Measurements from ENCODE around the gene DLGAP1. TPM values are rescaled to one million over a fixed set of nuclear protein-coding genes. Genes with fewer than 3 reads are reported as not detected.

The DLGAP1 gene
- total RNA-seq, 1 experiment from 2014 or later: 27.5 TPM

DNA sequence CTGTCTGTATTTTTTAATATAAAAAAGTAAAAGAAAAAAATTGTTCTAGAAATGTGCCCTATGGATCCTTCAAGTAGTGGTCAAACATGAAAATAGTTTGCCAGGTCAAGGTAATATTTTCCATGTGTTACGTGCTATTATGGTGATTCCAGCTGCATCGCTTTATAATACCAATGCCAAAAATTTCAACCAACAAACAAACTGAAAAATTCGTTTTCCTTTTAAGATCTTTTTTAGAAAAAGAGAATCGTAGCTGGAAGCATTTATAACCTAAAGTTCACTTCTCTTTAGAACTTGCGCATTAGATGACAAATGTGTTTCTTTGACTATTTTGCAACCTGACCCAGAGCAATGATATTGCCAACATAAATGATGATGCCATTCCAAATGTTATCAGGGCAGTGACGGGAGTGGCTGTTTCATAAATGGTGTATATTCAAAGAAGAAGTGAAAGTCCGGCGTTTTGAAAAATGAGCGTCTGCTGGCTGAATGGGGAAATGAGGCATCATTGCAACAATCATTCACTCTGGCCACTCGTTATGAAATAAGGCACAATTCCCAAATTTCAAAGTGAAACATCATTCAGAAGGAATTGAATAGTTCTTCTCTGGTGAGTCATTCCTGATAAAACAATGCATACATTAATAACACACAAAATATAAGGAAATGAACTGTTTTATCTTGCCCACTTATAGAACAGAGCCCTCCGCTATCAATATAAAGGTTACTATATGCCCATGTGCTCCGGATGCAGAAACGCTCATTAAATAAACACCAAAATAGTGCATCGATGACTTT lies 707.7 kb downstream of the DLGAP1 start:
- DNase-seq (ENCODE audit: low read depth, low spot score): peak; percentile 94
- in situ Hi-C loops (cut with HindIII; ENCODE audit: low pct_unique_long_range_greater_than_20kb, low sequenced_read_pairs): no loop called here

DNA sequence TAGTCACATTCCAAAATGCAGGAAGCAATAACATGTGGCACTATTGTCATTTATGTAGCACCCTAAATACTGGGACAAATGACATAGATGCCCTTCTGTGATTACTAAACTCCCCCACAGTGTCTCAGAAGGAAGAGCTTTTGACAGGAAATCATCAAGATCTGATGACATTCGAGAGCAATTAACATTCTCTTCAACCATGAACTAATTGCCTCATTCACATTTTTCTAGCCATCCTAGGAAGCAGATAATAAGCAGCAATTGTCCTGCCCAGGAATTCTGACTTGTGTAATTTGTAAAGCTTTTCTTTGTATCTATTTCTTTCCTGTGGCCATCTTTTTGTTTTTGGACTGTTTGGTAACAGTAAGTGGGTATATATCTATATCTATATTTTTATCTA lies 712.6 kb downstream of the DLGAP1 start:
- in situ Hi-C loops (cut with HindIII; ENCODE audit: low pct_unique_long_range_greater_than_20kb, low sequenced_read_pairs): no loop called here
- no peak for DNase-seq (ENCODE audit: low read depth, low spot score)

DNA sequence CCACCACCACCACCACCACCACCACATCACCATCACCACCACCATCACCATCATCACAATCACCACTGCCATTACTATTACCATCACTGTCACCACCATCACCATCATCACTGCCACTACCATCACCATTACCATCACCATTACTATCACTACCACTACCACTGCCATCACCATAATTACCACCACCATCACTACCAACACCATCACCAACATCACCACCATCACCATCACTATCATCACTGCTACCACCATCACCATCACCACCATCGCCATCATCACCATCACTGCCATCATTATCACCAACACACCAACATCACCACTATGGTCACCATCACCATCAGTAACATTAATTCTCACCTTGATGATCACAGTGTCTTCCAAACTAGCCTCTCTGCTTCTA lies 713.8 kb downstream of the DLGAP1 start:
- in situ Hi-C loops (cut with HindIII; ENCODE audit: low pct_unique_long_range_greater_than_20kb, low sequenced_read_pairs): no loop called here

DNA sequence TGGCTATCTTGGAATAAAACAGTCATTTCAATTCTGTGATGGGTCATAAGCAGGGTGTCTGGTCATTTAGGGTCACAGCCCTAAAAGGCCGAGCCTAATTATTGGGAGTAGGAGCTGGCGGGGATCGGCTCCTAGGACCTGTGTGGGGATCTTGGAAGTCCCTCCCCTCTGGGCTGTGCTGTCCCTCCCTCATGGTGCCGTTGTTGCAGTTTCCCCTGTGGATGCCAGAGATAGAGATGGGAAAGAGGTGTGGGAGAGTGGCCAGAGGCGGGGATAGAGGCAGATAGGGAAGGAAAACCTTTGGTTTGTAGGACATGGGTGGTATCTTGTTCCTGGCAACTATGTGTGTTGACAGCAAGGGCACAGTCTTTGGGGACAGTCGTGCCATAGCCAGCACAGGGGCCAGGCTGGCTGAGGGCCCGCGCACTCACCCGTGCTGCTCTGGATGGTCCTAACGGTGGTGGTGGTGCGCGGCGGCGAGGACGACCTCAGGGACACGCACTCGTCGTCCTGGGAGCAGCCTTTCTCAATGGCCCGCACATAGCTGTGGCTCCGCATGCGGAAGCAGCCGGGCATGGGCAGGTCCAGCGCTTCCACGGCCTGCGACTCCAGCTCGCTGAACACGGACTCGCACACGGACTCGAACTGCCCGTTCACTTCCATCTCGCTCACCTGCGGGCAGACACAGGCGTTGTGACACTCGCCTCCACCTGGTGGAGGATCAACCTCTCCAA lies 726.2 kb downstream of the DLGAP1 start:
- in situ Hi-C loops (cut with HindIII; ENCODE audit: low pct_unique_long_range_greater_than_20kb, low sequenced_read_pairs): no loop called here

More for the DNA sequence above, 713.8 kb downstream of the DLGAP1 start:
- no peak for DNase-seq (ENCODE audit: low read depth, low spot score)

DNA sequence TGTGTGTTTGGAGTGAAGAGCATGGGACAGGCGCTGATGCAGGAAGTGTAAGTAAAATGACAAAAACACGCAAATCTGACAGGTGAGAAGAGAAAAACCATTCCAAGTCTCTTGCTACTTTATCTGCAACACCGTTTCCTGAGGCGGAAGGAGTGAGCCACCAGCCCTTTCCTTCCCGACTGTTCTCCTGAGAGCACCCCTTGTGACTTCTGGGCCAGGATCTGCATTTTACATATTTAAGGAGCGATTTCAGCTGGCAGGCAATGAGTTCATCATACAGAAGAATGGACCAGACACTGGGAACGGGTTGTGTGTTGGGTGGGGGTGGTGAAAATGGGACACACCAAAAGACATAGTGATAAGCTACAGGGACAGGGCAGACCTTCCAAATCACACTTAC lies 727.8 kb downstream of the DLGAP1 start:
- no peak for DNase-seq (ENCODE audit: low read depth, low spot score)
- in situ Hi-C loops (cut with HindIII; ENCODE audit: low pct_unique_long_range_greater_than_20kb, low sequenced_read_pairs): no loop called here

More for the DNA sequence above, 726.2 kb downstream of the DLGAP1 start:
- no peak for DNase-seq (ENCODE audit: low read depth, low spot score)

DNA sequence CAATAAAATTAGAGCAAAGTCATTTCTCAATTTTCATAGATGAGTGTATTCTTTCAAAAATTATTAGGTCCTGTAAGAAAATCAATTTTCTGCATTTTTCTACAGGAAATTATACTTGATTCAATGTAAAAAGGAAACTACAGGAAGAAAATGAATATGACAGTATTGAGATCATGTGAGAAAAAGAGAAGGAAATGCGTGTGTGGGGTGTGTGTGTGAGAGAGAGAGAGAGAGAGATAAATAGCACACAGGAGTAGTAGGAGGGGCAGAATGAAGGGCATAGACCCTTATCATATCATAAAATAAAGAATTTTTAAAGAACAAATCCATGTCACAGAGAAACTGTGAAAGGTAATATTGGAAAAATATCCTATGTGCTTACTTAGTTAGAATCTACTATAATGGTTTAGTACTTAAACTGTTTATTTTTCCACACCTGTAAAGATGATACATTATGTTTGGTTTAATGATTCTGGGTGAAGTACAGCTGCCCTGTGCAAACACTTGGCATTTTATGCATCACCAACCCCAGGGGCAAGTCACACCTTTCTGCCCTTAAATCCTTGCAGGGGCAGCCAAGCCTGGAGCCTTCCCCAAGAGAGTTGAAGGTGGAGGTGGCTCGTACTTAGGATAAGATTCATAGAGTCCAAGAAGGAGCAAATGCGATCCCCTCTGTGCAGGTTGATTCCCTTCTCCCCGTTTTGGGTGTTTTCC lies 728.7 kb downstream of the DLGAP1 start:
- no peak for DNase-seq (ENCODE audit: low read depth, low spot score)
- in situ Hi-C loops (cut with HindIII; ENCODE audit: low pct_unique_long_range_greater_than_20kb, low sequenced_read_pairs): no loop called here

DNA sequence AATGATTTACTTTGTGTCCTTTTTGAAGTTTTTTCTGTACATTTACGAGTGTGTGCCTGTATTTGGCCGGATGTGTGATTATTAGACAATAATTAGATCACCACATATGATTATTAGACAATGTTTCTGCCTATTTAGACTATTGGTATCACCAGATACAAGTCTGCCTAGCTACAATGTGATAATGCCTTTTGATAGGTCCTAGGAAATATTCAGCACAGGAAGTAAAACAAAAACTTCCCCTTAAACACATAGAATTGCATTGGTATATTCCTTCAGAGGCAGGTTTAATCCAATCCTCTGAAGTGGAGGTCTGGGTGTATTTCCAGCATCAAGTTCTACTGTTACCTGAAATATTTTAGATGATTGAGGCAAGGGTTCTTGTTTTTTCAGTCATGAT lies 730.0 kb downstream of the DLGAP1 start:
- peak; percentile 22 for DNase-seq (ENCODE audit: low read depth, low spot score)
- in situ Hi-C loops (cut with HindIII; ENCODE audit: low pct_unique_long_range_greater_than_20kb, low sequenced_read_pairs): no loop called here

DNA sequence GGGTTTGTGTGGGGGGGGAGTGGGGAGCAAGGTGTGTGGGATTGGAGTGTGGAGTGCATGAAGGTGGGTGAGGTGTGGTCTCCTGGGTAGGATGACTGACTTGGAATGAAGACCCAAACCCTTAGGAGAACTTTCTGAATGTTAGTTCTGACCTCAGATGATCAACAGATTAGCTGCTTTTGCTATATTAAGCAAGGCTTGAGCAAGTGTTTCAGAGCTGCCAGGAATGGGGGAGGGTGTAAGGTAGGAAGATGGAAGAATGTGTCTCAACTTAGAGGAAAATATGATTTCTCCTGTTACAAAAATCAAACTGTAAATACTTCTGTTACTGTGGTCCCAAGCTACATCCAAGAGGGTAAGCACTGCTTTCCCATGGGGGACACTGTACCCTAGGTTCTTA lies 731.6 kb downstream of the DLGAP1 start:
- in situ Hi-C loops (cut with HindIII; ENCODE audit: low pct_unique_long_range_greater_than_20kb, low sequenced_read_pairs): no loop called here

DNA sequence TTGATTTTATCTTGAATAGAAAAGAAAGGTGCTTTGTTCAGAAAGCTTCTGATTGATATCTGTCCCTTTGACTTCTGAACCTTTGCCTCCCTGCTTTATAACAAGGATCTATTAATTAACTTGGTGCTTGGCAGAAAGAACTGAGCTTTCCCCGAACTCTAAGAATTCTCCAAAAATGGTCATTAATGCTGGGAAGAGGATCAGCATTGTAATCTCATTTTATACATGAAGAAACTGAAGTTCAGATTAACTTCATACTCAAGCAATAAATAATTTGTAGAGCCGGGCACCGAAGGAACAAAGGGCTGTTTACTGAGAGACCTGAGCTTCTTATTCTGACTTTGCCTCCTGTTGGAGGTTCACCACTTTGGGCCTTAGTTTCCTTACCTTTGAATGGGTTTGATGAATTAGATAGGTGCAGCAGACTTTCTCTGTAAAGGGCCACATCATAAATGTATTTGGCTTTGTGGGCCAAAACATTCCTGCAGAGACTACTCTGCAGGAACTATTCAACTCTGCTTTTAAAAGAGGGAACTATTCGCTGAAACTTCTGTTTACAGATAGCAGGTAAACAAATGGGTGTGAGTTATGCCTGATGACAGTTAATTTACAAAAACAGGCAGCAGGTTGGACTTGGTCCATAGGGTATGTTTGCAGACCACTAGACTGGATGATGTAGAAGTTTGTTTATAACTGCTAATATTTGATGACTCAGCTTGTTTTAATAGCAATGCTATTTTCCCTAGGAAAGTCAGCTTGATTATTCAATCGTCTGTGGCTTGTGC lies 732.3 kb downstream of the DLGAP1 start:
- no peak for DNase-seq (ENCODE audit: low read depth, low spot score)
- in situ Hi-C loops (cut with HindIII; ENCODE audit: low pct_unique_long_range_greater_than_20kb, low sequenced_read_pairs): no loop called here

More for the DNA sequence above, 731.6 kb downstream of the DLGAP1 start:
- DNase-seq (ENCODE audit: low read depth, low spot score): no peak

DNA sequence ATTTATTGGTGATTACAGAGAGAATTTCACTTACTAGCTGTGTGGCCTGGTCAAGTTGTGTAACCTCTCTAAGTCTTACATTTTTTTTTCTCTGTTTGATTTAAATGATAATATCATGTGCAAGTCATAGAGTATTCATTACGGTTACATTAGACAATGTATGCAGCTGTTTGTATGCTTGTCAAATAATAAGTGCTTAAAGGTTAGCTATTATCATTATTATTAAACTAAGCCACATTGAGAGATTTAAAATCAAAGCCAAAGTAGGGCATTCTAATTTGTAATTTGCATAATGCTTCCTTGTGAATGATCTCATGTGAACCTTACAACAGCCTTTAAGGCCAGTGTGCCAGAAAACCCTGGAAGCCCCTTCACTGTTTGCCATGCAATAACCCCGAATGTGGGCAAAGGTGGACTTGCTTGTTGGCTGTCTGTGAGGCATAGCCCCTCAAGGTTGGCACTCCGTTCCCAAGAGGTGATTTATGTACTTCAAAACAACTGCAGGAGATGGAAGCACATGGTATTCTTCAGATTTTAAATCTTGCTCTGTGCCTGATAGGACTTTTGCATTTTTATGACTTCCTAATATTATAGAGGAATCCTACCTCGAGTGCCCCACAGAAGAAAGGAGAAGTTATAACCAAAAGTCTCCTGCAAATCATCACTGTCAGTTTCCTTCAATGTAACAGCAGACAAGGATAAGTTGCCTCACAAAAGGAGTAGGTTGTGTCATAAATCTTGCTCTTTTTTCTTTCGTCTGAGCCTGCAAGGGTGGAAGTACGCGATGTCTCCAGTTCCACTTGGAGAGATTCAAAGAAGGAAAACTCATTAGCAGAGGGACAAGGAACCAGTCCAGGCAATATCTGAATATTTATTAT lies 733.1 kb downstream of the DLGAP1 start:
- no peak for DNase-seq (ENCODE audit: low read depth, low spot score)
- in situ Hi-C loops (cut with HindIII; ENCODE audit: low pct_unique_long_range_greater_than_20kb, low sequenced_read_pairs): no loop called here

DNA sequence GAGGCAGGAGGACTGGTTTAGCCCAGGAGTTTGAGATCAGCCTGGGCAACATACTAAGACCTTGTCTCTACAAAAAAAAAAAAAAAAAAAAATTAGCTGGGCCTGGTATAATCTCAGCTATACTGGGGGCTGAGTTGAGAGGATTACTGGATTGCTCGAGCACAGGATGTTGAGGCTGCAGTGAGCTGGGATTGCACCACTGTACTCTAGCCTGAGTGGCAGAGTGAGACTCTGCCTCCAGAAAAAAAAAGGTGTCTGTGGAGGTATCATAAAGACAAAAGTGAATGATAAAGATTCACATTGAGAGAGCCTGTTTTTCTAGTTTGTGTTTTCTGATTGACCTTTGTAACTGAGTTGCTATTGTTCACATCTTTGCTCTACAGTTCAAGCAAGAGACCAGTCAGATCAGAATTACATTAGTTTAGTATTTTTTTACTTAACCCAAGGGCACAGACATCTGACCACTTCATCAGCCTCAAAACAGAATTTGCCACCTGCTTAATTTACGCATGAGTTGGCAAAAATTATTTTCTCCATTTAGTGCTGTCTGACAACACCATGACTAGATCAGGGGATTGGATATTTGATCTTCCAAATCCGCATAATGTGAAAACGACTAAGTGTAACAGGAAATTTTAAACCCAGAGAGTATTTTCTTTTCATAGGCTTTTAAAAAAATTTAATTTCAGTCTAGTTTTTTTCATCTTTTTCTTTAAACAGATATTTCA lies 734.1 kb downstream of the DLGAP1 start:
- no peak for DNase-seq (ENCODE audit: low read depth, low spot score)
- in situ Hi-C loops (cut with HindIII; ENCODE audit: low pct_unique_long_range_greater_than_20kb, low sequenced_read_pairs): no loop called here

DNA sequence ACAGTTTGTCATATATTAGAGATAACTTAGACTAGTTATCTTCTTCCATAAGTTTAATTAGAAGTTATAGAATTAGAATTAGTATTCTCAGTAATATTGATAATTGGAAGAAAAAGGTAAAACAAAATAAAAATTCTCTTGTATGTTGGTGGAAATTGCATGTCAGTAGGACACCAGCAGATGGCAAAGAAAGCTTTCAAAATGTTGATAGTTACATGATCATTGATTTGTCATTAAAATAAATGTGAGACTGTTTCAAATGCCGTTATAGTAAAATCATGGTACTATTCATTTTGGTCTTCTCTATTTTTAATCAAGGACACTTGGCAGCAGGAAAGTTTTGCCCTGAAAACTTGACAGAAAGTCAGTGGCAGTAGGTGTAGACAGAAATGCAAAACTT lies 734.9 kb downstream of the DLGAP1 start:
- no peak for DNase-seq (ENCODE audit: low read depth, low spot score)
- in situ Hi-C loops (cut with HindIII; ENCODE audit: low pct_unique_long_range_greater_than_20kb, low sequenced_read_pairs): no loop called here

DNA sequence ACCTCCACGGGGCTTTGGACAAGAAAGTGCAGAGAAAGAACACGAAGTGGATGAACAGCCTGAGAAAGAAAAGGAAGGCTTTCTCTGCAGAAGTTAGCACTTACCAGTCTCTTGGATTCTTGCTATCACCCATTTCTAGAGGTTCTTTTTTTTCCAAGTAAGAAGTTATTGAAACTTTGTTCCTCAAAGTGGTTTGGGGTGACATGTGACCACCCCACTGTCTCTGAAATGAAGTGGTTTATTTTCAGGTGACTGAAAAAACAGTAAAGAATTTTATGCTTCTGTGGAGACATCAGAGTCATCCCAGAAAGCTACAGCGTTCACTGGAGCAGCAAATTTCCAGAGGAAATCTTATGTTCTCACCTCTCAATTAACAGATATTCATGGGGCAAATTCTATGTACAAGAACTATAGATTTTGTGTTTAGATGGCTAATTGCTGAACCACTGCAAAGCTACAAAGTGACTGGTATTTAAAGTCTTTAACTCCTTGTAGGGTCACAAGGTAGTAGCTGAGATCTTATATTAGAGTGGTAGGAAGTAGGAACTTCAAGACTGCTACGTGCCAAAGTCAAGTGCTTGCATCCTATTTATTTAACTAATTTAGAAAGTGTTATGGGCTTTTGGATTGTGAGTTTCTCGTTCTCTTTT lies 737.6 kb downstream of the DLGAP1 start:
- in situ Hi-C loops (cut with HindIII; ENCODE audit: low pct_unique_long_range_greater_than_20kb, low sequenced_read_pairs): no loop called here
- DNase-seq (ENCODE audit: low read depth, low spot score): no peak

DNA sequence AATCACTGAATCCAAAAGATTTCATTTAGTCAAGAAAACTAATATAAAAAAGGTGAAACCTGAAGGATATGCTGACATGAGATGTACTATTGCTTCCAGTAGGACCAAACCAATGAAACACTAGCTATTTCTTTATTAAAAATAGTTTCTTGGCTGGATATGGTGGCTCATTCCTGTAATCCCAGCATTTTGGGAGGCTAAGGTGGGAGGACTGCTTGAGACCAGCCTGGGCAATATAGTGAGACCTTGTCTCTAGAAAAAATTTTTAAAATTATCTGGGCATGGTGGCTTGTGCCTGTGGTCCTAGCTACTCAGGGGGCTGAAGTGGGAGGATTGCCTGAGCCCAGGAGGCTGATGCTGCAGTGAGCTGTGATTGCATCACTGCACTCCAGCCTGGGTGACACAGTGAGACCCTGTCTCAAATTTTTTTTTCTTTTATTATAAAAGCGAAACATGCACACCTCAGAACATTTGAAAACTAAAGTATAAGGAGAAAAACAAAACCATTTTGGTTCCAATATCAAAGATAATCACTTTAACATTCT lies 738.9 kb downstream of the DLGAP1 start:
- no peak for DNase-seq (ENCODE audit: low read depth, low spot score)
- in situ Hi-C loops (cut with HindIII; ENCODE audit: low pct_unique_long_range_greater_than_20kb, low sequenced_read_pairs): no loop called here

DNA sequence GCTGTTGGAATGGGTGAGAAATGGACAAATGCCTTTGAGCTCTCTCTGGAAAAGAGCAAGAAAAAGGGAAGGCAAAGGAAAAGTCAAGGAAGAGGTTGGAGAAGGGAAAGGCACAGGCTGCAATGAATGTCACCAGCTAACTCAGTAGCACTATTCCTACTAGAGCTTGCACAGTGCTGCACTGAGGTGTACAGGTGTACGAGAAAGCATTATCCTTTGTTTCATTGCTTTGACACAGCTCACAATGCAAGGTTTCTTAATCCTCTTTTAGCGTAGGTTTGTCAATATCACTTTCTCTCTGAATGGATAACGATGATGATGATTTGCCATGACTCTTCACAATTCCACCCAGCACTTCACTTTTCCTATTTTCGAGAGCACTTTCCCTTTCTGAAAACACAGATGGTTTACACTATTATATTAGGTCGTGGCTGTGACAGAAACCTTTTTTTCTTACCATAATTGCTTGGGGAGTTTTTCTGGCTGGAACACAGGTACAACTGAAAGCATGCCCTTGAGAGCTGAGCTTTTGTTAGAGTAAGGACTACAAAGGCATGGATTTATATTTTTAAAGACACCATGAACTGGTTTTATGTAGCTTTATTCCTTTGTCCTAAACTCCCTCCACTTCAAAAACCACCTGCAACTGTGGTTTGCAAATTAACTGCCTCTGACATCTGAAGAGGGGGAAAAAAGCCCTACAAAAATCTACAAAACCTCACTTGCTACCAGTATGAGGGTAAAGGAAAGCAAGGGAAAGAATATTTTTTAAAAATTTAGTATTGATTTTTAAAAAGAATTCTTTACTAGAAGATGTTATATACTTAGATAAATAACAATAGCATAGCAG lies 739.7 kb downstream of the DLGAP1 start:
- no peak for DNase-seq (ENCODE audit: low read depth, low spot score)
- in situ Hi-C loops (cut with HindIII; ENCODE audit: low pct_unique_long_range_greater_than_20kb, low sequenced_read_pairs): no loop called here

Data from SK-MEL-5 (cell line).